ENCODE data around the gene FAM120A.

GRCh38 chr9:93595861-93596365 lies 144.4 kb downstream of the FAM120A start:
- TF ChIP-seq ATF3 (IDR thresholded peaks at IDR 0.05) (no peak), CTCF (IDR thresholded peaks at IDR 0.05; ENCODE audit: low read depth, low read length, missing input control) (no peak), YY1 (IDR thresholded peaks at IDR 0.05) (no peak), EGR1 (IDR thresholded peaks at IDR 0.05; ENCODE audit: low read depth in 2 of 2) (no peak), GABPA (IDR thresholded peaks at IDR 0.05 in 1 of 2, conservative IDR thresholded peaks at IDR 0.05 in 1 of 2) (no peak), RAD21 (IDR thresholded peaks at IDR 0.05) (no peak)
- TF ChIP-seq, protein P1, sequence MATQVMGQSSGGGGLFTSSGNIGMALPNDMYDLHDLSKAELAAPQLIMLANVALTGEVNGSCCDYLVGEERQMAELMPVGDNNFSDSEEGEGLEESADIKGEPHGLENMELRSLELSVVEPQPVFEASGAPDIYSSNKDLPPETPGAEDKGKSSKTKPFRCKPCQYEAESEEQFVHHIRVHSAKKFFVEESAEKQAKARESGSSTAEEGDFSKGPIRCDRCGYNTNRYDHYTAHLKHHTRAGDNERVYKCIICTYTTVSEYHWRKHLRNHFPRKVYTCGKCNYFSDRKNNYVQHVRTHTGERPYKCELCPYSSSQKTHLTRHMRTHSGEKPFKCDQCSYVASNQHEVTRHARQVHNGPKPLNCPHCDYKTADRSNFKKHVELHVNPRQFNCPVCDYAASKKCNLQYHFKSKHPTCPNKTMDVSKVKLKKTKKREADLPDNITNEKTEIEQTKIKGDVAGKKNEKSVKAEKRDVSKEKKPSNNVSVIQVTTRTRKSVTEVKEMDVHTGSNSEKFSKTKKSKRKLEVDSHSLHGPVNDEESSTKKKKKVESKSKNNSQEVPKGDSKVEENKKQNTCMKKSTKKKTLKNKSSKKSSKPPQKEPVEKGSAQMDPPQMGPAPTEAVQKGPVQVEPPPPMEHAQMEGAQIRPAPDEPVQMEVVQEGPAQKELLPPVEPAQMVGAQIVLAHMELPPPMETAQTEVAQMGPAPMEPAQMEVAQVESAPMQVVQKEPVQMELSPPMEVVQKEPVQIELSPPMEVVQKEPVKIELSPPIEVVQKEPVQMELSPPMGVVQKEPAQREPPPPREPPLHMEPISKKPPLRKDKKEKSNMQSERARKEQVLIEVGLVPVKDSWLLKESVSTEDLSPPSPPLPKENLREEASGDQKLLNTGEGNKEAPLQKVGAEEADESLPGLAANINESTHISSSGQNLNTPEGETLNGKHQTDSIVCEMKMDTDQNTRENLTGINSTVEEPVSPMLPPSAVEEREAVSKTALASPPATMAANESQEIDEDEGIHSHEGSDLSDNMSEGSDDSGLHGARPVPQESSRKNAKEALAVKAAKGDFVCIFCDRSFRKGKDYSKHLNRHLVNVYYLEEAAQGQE (IDR thresholded peaks at IDR 0.05) = no peak
